ENCODE data around the gene NBPF20.
"Not testable (repeated sequence)": the region's sequence is repeated elsewhere in the genome, so short reads cannot be mapped to it uniquely, and the experiment has no call there.

NBPF20 gene

DNA sequence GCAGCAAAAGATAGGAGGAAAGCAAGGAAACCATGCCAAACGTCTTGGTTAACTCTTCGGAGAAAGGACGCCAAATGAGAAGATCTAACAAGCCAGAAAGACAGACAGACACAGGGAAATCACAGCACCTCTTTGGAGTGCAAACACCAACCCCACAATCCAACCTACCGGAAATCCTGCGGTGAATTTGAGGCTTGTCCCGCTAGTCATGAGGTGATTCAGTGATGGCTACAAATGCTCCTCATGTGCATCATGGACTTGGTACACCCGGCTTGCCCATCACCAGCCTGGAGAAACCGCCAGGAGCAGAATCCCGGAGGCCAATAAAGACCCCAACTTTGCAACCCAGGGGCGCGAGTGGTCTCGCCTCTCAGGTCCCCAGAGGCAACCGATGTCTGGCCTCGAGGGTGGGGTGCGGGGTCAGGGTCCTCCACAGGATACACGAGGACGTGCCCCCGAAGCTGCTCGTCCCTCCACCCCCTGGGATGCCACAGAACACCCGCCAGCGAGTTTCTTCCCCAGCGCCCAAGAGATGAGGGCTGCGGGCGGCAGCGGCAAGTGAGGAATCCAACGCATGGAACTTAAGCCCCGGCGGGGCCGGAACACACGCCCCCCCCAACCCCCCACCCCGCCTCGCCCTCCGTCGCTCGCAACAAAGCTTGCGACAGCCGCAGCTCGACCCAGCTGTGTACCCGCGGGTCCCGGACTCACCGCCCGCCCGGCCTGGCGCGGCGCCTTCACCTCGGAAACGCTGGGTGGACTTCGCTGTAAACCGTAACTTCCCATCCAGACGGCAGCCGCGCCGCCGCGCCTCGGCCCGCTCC is 579 bp downstream of the NBPF20 start:
- peaks cover 0 to 29% (median 11%) of the 10 kb centered on the region in 5 experiments for H3K27me3 ChIP-seq (replicated peaks in 2 of 5; ENCODE audit: control insufficient read depth in 4 of 5, insufficient read depth in 5 of 5, low read length in 4 of 5)
- peak in 2 of 3 donors; percentile 35 to 38 for DNase-seq
- peaks cover 0 to 12% (median 7%) of the 10 kb centered on the region in 4 experiments for H3K4me1 ChIP-seq (ENCODE audit: control extremely low read depth in 1 of 4, control insufficient read depth in 4 of 4, insufficient read depth in 4 of 4, low read length in 3 of 4)
- H3K4me3 ChIP-seq (ENCODE audit: control insufficient read depth in 1 of 7, extremely low read depth in 1 of 7, insufficient read depth in 4 of 7, low read depth in 2 of 7, low read length in 6 of 7): peak overlapping the region; percentile 43 to 82 (median 70)
- H3K27ac ChIP-seq (ENCODE audit: insufficient read depth in 1 of 2, low read depth in 1 of 2, low read length in 2 of 2, poor library complexity in 1 of 2, severe bottlenecking in 2 of 2); POLR2A ChIA-PET; H3K36me3 ChIP-seq (ENCODE audit: control insufficient read depth in 4 of 4, insufficient read depth in 4 of 4, low read length in 3 of 4); CTCF ChIA-PET: not testable (repeated sequence)
- H3K9me3 ChIP-seq (ENCODE audit: control extremely low read depth in 1 of 5, control insufficient read depth in 4 of 5, insufficient read depth in 2 of 5, low read depth in 1 of 5, low read length in 4 of 5): peaks cover 0 to 18% (median 9%) of the 10 kb centered on the region in 5 experiments
- 7% methylated on average over 5 of the region's 59 CpGs for WGBS (ENCODE audit: insufficient coverage)

GRCh38 chr1:145415149-145415548 is 10.3 kb downstream of the NBPF20 start:
- H3K4me1 ChIP-seq (ENCODE audit: control extremely low read depth in 1 of 4, control insufficient read depth in 4 of 4, insufficient read depth in 4 of 4, low read length in 3 of 4); H3K4me3 ChIP-seq (ENCODE audit: control insufficient read depth in 1 of 7, extremely low read depth in 1 of 7, insufficient read depth in 4 of 7, low read depth in 2 of 7, low read length in 6 of 7); POLR2A ChIA-PET; H3K9me3 ChIP-seq (ENCODE audit: control extremely low read depth in 1 of 5, control insufficient read depth in 4 of 5, insufficient read depth in 2 of 5, low read depth in 1 of 5, low read length in 4 of 5); H3K27ac ChIP-seq (ENCODE audit: insufficient read depth in 1 of 2, low read depth in 1 of 2, low read length in 2 of 2, poor library complexity in 1 of 2, severe bottlenecking in 2 of 2); DNase-seq; H3K36me3 ChIP-seq (ENCODE audit: control insufficient read depth in 4 of 4, insufficient read depth in 4 of 4, low read length in 3 of 4); H3K27me3 ChIP-seq (replicated peaks in 2 of 5; ENCODE audit: control insufficient read depth in 4 of 5, insufficient read depth in 5 of 5, low read length in 4 of 5); CTCF ChIA-PET: not testable (repeated sequence)
- WGBS (ENCODE audit: insufficient coverage): no CpG with 5 or more reads among the region's 8 CpGs

DNA sequence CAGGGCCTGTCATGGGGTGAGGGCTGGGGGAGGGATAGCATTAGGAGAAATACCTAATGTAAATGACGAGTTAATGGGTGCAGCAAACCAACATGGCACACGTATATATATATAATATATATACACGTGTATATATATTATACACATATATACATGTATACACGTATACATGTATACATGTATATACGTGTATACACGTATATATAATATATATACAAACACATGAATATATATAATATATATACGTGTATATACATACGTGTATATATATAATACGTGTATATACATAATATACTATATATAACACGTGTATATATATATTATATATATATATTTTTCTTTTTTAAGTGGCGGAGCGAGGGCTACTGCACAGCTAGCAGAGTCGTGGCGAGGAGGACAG is 18.1 kb downstream of the NBPF20 start:
- H3K9me3 ChIP-seq (ENCODE audit: control extremely low read depth in 1 of 5, control insufficient read depth in 4 of 5, insufficient read depth in 2 of 5, low read depth in 1 of 5, low read length in 4 of 5); H3K4me1 ChIP-seq (ENCODE audit: control extremely low read depth in 1 of 4, control insufficient read depth in 4 of 4, insufficient read depth in 4 of 4, low read length in 3 of 4); POLR2A ChIA-PET; H3K27me3 ChIP-seq (replicated peaks in 2 of 5; ENCODE audit: control insufficient read depth in 4 of 5, insufficient read depth in 5 of 5, low read length in 4 of 5); H3K36me3 ChIP-seq (ENCODE audit: control insufficient read depth in 4 of 4, insufficient read depth in 4 of 4, low read length in 3 of 4); CTCF ChIA-PET; H3K27ac ChIP-seq (ENCODE audit: insufficient read depth in 1 of 2, low read depth in 1 of 2, low read length in 2 of 2, poor library complexity in 1 of 2, severe bottlenecking in 2 of 2); H3K4me3 ChIP-seq (ENCODE audit: control insufficient read depth in 1 of 7, extremely low read depth in 1 of 7, insufficient read depth in 4 of 7, low read depth in 2 of 7, low read length in 6 of 7); DNase-seq: not testable (repeated sequence)
- WGBS (ENCODE audit: insufficient coverage): no CpG with 5 or more reads among the region's 14 CpGs

GRCh38 chr1:145404949-145405348 is 20.5 kb downstream of the NBPF20 start:
- no CpG with 5 or more reads among the region's 7 CpGs for WGBS (ENCODE audit: insufficient coverage)
- CTCF ChIA-PET: not testable (repeated sequence)

GRCh38 chr1:145400701-145401100 is 24.7 kb downstream of the NBPF20 start:
- H3K27me3 ChIP-seq (replicated peaks in 2 of 5; ENCODE audit: control insufficient read depth in 4 of 5, insufficient read depth in 5 of 5, low read length in 4 of 5); H3K4me3 ChIP-seq (ENCODE audit: control insufficient read depth in 1 of 7, extremely low read depth in 1 of 7, insufficient read depth in 4 of 7, low read depth in 2 of 7, low read length in 6 of 7); H3K36me3 ChIP-seq (ENCODE audit: control insufficient read depth in 4 of 4, insufficient read depth in 4 of 4, low read length in 3 of 4); DNase-seq; POLR2A ChIA-PET; CTCF ChIA-PET; H3K9me3 ChIP-seq (ENCODE audit: control extremely low read depth in 1 of 5, control insufficient read depth in 4 of 5, insufficient read depth in 2 of 5, low read depth in 1 of 5, low read length in 4 of 5); H3K27ac ChIP-seq (ENCODE audit: insufficient read depth in 1 of 2, low read depth in 1 of 2, low read length in 2 of 2, poor library complexity in 1 of 2, severe bottlenecking in 2 of 2); H3K4me1 ChIP-seq (ENCODE audit: control extremely low read depth in 1 of 4, control insufficient read depth in 4 of 4, insufficient read depth in 4 of 4, low read length in 3 of 4): not testable (repeated sequence)
- WGBS (ENCODE audit: insufficient coverage): 100% methylated on average over 5 of the region's 6 CpGs

More at GRCh38 chr1:145404949-145405348, 20.5 kb downstream of the NBPF20 start:
- H3K36me3 ChIP-seq (ENCODE audit: control insufficient read depth in 4 of 4, insufficient read depth in 4 of 4, low read length in 3 of 4); H3K9me3 ChIP-seq (ENCODE audit: control extremely low read depth in 1 of 5, control insufficient read depth in 4 of 5, insufficient read depth in 2 of 5, low read depth in 1 of 5, low read length in 4 of 5); H3K4me3 ChIP-seq (ENCODE audit: control insufficient read depth in 1 of 7, extremely low read depth in 1 of 7, insufficient read depth in 4 of 7, low read depth in 2 of 7, low read length in 6 of 7); H3K27ac ChIP-seq (ENCODE audit: insufficient read depth in 1 of 2, low read depth in 1 of 2, low read length in 2 of 2, poor library complexity in 1 of 2, severe bottlenecking in 2 of 2); H3K4me1 ChIP-seq (ENCODE audit: control extremely low read depth in 1 of 4, control insufficient read depth in 4 of 4, insufficient read depth in 4 of 4, low read length in 3 of 4); POLR2A ChIA-PET; DNase-seq; H3K27me3 ChIP-seq (replicated peaks in 2 of 5; ENCODE audit: control insufficient read depth in 4 of 5, insufficient read depth in 5 of 5, low read length in 4 of 5): not testable (repeated sequence)
